ENCODE results near the gene ZNF747. TPM values are rescaled to one million over a fixed set of nuclear protein-coding genes. Genes with fewer than 3 reads are reported as not detected.
"Not testable (repeated sequence)": the region's sequence is repeated elsewhere in the genome, so short reads cannot be mapped to it uniquely, and the experiment has no call there.

The ZNF747 gene
- total RNA-seq, 1 donor from 2014 or later: 15.1 TPM

DNA sequence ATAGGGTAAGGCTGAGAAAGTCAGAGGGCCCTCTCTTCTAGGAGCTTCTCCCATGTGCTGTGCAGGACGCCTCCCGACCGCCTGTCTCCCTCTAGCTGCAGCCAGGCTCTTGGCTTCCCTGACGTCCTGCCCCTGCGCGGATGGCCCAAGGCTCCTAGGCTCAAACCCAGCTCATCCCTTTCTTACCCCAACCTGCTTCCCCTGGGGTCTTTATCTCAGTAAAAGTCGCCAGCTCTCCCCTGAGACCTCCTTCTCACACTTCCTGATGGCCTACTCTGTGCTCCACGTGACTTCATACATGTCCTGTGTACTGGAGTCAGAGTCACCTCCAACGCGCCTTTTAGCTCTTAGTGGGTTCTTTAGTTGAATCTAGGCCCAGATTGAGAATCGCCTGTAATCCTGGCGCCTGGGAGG, 1.1 kb upstream of the ZNF747 start:
- FAIRE-seq: no peak
- peak; percentile 59 to 73 for DNase-seq (ENCODE audit: low spot score in 2 of 2)

DNA sequence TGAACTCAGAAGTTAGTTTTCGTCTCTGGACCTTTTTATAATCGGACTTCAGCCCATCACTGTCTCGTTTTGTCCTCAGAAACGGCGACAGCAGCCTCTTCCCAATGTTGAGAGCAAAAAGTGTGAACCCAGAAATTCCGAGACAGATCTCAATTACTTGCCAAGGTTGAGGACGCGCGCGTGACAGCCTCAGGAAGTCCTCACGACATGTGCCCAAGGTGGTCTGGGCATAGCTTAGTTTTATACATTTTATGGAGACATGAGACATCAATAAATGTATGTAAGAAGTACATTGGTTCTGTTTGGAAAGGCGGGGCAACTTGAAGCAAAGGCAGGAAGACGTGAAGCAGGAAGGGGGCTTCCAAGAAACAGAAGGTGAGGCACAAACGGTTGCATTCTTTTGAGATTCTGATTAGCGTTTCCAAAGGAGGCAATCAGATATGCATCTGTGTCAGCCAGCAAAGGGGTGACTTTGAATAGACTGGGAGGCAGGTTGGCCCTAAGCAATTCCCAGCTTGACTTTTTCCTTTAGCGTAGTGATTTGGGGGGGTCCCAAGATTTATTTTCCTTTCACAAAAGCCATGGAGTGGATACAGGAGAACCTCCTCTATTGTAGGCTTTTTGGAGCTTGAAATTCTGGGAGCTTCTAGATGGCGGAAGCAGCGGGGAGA, 583 bp upstream of the ZNF747 start:
- no peak for FAIRE-seq
- DNase-seq (ENCODE audit: low spot score in 2 of 2): no peak

DNA sequence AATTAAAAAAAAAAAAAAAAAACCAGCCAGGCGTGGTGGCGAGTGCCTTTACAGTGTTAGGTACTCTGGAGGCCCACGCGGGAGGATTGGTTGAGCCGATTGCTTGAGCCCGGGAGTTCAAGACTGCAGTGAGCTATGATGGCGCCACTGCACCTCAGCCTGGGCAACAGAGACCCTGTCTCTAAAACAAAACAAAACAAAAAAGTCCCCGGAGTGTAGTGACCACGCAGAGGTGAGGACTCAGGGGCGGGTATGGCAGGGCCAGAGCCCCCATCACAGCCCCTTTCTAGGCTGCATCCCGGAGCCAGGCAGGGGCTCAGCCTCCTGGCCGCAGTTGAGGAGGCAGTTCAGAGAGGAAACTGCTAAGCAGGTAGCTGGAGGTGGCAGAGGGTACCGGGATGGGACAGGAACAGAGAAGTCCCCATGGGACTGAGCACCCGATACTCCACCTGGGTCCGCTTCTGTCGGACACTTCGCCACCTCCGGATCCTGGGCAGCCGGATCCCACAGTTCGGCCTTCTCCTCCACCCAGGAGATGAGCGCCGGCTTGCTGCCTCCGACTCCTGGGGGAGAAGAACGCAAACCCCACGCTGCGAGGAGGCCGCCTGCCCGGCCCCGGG, 800 bp downstream of the ZNF747 start:
- no peak for FAIRE-seq
- DNase-seq (ENCODE audit: low spot score in 2 of 2): no peak

DNA sequence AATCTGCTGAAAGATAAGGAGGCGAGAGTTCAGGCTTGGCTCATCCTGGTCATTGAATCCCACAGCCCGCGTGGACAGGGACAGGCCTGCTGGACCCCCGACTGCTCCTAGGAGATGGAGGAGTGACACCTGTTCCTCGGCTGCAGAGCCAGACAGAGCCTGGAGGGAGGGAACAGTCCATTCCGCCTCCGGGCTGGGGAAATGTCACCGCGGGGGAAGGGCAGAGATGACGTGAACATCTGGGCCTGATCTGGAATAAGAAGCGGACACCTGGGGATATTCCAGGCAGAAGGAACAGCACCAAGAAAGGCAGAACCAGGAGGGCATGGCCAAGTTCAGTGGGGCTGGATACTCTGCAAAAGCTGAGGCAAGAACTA, 1.5 kb downstream of the ZNF747 start:
- DNase-seq (ENCODE audit: low spot score in 2 of 2) (no peak), FAIRE-seq (no peak)

DNA sequence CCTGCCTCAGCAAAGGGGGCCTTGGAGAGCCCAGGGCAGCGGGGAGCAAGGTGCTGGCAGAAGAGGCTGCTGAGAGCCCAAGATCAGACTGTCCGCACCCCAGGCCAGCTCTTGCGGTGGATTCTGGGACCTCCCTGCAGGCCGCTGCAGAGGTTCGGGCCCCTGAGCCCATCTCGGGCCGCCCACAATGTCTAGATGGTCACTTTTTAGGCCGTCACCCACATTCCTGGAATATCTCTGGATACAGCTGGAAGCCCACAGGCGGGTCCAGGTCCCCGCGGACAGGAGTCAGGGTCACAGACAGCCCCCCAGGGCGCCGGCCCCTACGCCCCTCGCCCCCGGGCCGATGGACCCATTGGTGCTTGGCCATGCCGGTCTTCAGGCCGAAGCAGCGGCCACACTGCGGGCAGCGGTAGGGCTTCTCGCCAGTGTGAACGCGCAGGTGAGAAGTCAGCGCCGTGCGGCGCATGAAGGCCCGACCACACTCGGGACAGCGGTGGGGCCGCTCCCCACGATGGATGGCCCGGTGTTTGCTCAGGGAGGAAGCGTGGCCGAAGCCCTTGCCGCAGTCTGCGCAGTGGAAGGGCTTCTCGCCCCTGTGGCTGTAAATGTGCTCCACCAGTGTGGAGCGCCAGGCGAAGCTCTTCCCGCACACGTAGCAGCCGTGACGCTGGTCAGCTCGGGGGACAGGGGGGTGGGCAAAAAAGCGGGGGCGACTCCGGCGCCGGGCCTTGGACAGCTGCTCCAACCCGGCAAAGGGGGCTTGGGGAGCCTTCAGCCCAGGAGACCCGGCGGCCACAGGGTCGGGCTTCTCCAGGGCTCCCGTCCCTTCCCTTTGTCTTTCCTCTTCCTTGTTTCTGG, 2.1 kb downstream of the ZNF747 start:
- FAIRE-seq (no peak), DNase-seq (ENCODE audit: low spot score in 2 of 2) (no peak)

DNA sequence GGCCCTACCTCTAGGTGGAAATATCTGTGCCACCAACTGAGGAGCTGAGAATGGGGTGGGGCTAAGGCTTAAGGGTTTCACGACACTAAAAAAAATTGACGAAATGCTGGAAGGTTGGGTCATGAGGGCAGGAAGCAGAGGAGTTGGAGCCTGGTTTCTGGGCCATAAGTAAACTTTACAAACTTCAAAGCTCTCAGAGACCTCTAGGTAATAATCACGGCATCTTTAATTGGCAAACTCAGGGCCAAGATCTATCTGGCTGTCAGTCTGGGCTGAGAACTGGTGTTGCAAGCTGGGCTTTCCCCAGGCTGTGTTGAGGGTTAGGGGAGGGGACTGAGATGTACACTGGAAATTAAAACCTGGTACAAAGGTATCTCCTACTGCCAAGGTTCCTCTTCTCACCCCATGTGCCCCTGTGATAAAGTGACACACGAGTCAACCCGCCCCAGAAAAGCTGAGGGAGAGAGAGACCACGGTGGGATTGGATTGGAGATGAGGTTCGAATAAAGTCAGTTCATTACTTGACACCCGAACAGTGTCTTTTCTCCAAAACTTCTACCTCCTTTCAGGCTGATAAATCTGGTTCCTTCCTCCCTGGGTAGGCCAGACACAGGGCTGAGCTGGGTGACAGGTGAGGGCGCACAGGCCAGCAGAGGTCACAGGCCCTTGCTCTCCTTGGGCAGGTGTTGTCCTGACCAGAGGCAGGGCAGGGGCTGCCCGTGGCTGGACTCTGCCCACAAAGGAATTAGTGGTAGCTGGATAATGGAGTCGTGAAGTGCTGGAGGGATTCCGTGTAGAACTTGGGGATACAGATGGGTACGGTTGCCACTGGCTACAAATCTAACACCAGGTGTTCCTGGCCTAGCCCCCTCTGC, 4.3 kb downstream of the ZNF747 start:
- no peak for DNase-seq (ENCODE audit: low spot score in 2 of 2)
- no peak for FAIRE-seq

DNA sequence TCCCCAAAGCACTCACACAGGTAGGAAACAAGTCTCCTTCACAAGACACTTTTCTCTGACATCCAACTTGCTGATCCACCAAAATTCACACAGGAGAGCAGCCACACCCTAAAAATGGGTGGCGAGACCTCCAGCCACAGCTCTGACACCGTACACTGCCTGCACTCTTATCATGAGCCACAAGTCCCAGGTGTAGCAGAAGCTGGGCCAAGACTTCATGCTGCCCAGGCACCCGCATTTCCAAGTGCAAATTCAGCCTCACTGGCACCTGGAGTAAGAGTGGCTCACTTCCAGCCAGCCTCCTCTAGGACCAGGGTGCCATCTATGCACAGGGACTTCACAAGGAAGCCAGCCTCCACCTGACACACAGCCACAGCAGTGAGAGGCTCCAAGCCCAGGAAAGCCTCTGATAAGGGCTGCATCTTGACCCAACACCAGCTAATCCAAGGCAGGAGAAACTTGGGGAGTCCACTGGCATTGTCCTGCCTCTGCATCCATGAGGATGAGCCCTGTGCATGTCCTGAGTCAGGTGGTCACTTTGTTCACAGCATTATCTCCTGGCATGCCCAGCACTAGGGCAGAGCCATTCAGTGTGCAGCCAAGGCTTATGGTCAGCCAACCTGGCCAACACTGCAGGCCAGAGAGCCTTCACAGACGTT, 5.7 kb downstream of the ZNF747 start:
- FAIRE-seq (no peak), DNase-seq (ENCODE audit: low spot score in 2 of 2) (no peak)

DNA sequence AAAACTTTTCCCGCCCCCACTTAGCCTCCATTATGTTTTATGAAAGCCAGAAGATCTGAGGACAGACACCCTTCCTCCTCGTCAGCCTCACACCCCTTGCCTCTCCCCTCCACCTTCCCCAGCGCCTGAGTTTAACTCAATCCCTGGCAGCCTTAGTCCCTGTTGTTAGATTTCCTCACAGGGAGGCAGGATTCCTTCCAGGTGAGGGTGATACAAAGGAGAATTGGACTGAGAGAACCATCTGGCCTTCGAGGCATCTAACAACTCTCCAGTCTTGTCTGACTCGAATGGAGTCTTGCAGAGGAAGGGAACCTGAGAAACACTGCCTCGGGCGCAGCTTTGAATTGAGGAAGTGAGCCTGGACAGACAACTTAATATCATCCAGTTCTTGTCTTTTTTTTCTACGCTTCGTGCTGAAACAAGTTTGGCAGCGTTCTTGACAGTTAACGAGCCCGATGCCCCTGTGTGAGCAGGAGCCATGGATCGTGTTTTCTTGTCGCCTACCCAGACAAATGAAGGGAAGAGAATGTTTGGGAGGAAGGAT, 7.0 kb downstream of the ZNF747 start:
- no peak for FAIRE-seq
- no peak for DNase-seq (ENCODE audit: low spot score in 2 of 2)

DNA sequence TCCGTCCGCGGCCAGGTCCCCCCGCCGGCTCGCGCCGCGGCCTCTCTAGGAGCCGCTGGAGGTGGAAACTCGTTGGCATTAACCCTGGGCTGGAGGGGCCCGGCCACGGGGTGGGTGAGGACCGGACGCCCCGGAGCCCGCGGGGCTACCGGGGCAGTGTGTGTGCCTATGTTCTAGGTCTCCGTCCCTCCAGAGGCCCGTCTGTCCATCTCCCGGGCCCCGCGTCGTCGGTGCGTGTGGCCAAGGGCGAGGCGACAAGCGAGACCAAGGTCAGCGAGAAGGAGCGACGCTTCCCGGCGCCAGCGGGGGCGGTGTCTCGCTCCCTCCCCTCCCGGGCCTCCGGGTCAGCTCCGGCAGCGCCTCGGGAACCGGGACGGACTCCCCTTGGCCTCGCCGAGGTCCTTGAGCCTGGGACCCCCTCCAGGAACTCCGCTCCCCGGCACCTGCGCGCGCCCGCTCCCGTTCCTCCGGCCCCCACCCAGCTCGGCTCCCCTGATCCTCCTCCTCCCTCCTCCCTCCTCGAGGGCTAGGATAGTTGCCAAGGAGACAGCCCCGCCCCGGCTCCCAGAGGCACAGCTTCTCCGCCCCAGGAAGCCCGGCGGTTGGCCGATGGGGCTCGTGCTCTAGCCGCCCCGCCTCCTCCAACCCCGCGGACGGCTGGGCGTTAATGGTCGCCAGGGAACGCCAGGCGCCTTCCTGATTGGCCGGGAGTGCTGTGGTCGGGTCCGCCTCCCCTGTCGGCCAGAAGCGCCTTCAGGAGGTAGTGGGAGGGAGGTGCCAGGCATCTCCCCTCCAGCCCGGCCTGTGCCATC, 7.6 kb downstream of the ZNF747 start:
- DNase-seq (ENCODE audit: low spot score in 2 of 2) (peak; percentile 96 to 97), FAIRE-seq (no peak)

DNA sequence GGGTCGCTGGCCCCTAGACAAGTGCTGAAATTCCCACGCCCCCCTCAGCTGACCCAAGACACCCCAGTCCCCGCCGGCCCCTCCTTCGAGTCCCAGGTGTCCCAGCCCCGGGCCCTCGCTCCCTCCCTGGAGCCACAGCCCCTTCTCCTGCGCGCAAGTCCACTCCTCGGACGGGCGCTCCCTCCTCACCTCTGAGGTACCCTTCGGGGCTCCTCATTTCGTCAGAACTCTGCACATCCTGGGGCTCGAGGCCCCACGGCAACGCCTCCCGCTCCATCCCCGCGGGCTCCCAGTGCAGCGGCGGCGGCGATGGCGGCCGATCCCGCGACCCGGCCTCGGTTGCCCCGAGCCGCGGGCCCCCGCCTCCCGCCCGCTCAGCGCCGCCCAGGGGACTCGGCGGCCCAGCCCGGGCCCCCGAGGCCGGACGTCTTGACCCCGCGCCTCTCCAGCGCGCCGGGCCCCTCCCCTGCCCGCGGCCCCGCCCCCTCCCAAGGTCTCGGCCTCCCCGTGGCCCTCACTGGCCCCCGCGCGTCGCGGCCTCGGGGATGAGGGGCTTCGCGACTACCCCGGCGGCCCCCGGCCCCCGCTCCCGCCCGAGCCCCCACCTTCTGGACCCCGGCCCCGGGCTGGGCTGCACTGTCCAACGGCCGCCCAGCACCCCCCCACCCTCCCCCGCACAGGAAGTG, 8.4 kb downstream of the ZNF747 start, which contains the start of gene ZNF768:
TSS of gene ZNF768 (minus strand) at position 430 of the 686 bp plus-strand sequence. CDS start at position 277, 153 bp downstream.
- DNase-seq (ENCODE audit: low spot score in 2 of 2) (peak; percentile 87 to 93), FAIRE-seq (no peak)

DNA sequence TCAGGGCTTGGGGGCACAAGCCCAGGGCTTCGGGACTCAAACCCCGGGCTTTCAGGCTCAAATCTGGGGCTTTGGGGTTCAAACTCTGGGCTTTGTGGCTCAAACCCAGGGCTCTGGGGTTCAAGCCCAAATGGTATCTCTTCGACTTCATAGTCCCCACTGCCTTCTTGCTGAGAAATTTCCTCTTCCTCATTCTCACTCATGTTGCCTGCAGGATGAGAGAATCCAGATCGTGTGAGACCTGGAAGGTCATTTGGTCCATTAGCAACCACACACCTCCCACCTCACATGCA, 8.9 kb downstream of the ZNF747 start:
- DNase-seq (ENCODE audit: low spot score in 2 of 2) (no peak), FAIRE-seq (no peak)

DNA sequence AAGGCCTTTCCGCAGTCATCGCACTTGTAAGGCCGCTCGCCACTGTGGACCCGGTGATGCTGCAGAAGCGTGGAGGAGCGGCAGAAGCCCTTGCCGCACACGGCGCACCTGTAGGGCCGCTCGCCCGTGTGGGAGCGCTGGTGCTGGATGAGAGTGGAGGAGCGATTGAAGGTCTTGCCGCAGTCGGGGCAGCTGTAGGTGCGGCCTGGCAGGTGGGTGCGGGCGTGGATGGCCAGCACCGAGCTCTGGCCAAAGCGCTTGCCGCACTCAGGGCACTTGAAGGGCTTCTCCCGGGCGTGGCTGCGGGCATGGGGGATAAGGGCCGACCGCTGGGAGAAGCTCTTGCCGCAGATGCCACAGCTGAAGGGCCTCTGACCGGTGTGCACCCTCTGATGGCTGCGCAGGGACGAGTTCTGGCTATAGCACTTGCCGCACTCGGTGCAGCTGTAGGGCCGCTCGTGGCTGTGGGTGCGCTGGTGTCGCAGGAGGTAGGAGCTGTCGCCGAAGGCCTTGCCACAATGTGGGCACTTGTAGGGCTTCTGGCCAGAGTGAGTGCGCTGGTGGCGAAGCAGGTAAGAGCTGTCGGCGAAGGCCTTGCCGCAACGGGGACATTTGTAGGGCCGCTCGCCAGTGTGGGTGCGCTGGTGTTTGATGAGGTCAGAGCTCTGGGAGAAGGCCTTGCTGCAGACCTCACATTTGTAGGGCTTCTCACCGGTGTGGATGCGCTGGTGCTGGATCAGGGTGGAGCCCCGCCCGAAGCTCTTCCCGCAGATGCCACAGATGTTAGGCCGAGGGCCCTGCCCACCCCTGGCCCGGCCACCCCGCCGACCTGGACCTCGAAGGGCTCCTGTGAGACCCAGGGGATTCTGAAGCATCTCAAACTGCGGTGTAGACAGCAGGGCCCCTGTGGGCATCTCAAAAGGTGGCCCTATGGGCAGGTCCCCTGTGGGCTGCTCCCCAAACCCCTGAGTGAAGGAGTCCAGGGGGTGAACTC, 9.8 kb downstream of the ZNF747 start:
- FAIRE-seq (no peak), DNase-seq (ENCODE audit: low spot score in 2 of 2) (no peak)

DNA sequence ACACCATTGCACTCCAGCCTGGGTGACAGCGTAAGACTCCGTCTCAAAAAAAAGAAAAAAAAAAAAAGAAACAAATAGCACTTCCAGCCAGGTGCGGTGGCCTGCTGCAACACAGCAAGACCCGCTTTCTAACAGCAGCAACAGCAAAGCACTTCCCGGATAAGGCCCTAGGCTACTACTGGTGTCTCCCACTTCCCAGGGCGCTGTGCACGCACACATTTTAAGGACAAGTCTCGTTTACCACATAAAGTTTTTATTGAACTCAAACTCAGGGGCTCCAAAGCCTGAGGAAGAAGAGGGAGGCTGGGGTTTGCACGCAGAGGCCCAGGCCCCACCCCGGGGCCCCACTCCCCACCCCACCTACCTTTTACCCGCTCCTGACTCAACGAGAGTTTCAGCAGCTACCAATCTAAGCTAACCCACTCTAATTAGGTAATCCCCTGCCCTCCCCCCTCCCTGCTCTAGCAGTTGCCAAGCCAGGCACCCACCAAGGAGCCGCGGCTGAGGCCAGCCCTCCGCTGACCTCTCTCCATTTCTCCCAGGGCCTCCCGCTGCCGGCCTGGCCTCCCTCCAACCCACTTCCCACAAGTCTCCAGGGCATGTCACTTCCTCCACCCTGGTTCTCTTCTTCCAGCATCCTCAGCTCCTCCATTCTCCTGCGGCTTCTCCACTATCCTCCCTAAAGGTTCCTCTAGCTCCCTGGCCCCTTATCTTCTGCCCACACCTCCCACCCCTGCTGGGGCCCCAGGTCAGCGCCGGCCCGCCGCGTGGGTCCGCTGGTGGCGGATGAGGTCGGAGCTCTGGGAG, 10.7 kb downstream of the ZNF747 start:
- FAIRE-seq (no peak), DNase-seq (ENCODE audit: low spot score in 2 of 2) (no peak)

DNA sequence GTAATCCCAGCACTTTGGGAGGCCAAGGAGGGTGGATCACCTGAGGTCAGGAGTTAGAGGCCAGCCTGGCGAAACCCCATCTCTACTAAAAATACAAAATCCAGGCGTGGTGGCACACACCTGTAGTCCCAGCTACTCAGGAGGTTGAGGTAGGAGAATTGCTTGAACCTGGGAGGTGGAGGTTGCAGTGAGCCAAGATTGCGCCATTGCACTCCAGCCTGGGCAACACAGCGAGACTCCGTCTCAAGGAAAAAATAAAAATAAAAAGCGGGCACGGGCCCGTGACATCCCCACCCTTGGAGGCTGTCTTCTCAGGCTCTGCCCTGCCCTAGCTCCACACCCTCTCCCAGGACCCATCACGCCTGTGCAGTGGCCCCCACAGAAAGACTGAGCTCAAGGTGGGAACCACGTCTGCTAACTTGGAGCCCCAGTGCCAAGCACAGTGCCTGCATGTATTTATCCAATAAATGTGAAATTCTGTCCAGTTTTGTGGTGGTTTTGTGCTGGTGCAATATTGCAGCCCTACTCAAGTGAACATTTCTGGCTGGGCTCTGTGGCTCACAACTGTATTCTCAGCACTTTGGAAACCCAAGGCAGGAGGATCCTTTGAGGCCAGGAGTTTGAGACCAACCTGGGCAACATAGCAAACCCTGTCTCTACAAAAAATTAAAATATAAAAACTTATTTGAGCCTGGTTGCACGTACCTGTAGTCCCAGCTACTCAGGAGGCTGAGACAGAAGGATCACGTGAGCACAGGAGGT, 11.8 kb downstream of the ZNF747 start:
- not testable (repeated sequence) for FAIRE-seq; DNase-seq (ENCODE audit: low spot score in 2 of 2)

DNA sequence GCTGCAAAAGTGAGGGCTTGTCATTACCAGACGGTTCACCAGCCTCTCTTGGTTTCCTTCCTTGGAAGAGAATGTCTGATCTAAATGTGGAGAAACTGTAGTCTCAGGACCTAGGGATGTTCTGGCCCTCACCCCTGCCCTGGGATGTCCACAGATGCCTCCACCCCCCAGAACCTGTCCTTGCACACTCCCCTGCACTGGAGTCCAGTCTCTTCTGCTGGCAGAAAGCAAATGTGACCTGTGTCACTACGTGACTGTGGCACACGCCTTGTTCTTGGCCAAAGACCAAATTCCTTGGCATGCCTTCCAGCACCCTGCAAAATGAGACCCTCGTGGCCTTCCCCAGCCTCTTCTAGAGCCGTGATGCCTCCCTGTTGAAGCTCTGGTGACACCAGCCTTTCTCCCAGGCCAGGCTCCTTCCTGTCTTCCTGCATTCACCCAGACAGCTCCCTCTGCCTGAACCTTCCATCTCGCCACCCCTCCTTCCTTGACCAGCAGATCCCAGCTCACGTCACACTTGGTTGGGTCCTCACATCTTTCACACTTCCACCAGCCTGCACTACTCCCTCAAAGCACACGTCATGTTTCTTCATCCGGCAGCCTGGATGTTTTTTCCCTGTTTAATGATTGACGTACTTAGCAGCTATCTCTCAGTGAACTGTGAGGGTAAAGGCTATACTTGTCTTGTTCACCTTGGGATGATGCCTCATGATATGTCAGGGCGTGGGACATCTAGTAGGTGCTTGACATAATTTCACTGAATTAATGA, 12.6 kb downstream of the ZNF747 start:
- FAIRE-seq: no peak

More for the DNA sequence above, 12.6 kb downstream of the ZNF747 start:
- DNase-seq (ENCODE audit: low spot score in 2 of 2): no peak
